HK-2 (cell line): ENCODE measurements around the gene ZNF282.

ENCODE experiments used
- DNase-seq: peaks from one replicate; pipeline ENCODE4 v3.0.0-alpha.2; 2018; ENCODE audit not compliant: unreplicated experiment

The ZNF282 gene

DNA sequence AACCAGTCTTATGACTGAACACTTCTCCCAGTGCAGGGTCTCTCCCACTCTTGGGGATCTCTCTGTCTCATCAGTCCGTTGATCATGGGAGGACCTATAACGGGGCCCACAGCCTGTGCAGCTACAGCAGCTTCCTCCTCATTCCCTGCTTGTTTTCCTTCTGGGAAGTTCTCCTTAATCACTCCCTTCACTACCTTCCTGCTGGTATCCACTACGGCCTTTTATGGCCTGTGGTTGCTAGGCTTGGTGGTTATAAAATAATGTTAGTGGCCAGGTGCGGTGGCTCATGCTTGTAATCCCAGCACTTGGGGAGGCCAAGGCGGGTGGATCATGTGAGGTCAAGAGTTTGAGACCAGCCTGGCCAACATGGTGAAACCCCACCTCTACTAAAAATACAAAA lies 3.5 kb upstream of the ZNF282 start:
- no peak for DNase-seq

DNA sequence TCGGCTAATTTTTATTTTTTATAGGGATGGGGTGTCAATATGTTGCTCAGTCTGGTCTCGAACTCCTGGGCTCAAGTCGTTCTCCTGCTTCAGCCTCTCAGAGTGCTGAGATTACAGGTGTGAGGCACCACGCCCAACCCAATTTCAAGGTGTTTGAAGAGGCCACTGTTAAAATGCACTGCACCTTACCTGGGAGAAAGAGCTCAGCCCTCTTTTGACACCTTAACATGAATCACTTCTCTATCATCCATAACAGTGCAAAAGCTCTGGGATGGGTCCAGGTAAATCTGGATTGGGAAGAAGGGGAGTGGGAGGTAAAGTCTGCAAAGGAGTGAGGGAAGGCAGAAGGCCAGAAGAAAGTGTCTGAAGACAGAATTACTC lies 557 bp upstream of the ZNF282 start:
- DNase-seq: no peak

DNA sequence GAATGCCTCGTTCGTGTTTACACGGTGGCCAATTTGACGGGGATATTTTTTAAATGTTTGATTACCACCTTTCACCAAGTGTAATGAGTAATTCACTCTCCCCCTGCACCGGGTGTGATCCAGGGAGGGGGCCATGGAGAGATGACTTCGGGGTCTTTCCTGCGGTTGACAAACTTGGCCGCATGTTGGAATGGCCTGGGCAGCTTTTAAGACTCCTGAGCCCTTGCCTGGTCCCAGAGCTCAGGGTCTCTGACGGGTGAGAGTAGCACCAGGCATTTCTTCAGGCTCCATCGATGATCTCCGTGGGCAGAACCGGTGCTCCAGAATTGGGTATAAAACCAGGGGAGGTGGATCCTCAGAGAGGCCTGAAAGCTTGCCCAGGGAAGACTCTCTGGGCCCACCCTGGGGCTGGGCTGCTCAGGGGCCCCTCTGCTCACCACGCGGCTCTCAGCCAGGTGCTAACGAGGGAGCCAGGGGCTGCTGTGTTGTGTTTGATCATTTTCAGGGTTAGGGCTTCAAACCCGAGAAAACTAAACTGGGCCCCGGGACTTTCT lies 882 bp downstream of the ZNF282 start:
- DNase-seq: peak; percentile 42

DNA sequence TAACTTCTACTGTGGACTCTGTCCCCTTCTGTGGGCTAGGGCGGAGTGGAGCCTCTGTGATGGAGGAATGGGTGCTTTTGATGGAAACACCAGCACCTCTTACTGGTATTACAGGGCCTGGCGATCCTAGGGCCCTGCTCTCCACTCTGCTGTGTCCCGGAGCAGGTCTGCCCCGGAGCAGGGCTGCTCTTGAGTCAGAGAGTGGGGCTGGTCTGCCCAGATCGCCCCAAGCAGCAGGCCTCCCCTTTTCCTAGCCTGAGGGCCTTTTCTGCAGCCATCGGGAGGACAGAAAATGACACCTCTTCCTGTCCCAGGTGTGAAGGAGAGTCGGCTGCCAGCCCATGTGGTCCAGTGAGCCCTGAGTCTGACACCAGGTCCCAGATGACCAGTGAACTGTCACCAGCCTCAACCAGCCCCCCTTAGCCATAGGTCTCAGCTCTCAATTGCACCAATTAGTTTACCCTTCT lies 1.4 kb downstream of the ZNF282 start:
- no peak for DNase-seq

DNA sequence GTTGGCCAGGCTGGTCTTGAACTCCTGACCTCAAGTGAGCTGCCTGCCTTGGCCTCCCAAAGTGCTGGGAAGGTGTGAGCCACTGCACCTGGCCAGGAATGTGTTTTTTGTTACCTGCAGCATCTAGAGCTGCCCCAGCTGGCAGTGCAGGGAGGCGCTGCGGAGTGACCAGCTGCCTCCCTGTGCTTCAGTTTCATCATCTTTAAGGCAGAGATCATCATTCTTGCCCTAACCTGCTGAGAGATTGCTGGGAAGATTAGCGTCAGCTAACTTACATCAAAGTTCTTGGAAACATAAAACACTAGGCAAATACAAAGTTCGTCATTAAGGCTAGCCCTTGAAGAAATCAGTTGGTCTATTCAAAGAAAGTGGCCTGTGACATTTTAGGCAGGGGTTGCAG lies 2.3 kb downstream of the ZNF282 start:
- DNase-seq: no peak

DNA sequence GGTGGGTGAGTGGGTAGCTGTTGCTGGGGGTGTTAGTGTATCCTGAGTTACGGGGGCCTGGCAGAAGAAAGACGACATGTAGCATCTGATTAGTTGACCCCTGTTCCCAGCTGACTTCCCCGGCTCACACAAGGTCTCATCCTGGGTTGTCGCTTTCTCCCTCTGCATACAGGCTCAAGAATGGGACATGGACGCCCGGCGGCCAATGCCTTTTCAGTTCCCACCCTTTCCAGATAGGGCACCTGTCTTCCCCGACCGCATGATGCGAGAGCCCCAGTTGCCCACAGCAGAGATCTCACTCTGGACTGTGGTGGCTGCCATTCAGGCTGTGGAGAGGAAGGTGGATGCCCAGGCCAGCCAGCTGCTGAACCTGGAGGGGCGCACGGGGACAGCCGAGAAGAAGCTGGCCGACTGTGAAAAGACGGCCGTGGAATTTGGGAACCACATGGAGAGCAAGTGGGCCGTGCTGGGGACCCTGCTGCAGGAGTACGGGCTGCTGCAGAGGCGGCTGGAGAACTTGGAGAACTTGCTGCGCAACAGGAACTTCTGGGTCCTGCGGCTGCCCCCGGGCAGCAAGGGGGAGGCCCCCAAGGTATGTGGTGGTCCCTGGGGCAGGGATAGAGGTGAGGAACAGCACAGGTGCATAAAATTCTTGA lies 2.9 kb downstream of the ZNF282 start:
- DNase-seq: no peak

DNA sequence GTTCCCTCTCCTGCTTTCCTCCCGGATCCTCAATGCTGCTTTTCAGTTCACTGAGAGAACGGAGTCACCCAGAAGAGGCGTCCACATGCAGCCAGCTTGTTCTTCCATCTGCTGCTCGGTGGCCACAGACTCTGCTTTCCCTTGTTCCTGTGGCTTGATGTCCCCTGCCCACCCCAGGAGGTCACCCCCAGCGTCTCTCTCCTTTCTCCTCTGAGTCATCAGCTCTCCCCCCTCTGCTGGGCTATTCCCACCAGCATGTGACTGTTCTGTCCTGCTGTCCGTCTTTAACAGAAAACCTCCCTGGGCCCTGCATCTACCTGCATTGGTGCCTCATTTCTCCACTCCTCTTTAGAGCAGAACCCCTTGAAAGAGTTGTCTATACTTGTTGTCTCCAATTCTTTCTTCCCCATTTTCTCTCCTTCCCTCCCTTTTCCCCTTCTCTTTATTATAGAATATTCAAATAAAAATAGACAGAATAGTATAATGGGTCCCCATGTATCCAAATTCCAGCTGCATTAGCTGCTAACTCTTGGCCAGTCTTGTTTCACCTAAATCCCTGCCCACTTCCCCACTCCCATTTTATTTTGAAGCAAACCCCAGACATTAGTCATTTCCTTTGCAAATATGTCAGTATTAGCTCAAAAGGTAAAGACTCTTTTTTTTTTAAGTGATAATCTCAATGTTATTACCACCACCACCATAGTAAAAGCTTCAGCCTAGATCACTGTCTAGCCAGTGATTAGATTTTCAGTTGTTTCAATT lies 4.1 kb downstream of the ZNF282 start:
- no peak for DNase-seq

DNA sequence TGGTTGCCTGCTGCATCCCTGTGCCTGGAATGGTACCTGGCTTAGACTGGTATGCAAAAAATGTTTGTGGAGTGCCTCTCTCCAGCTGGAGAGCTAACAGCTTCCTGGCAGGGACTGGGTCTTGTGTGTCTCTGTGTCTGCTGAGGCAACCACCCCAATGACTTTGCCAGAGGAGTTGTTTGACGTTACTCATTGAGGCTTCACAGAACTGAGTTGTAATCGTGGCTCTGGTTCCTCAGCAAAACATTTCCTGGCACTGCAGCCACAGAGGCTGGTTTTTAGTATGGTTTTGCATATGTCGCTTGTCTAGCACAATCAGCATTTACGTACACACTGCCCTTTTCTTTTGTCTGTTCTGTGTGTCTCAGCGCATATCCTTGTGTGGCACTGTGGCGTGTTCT lies 7.5 kb downstream of the ZNF282 start:
- DNase-seq: no peak

DNA sequence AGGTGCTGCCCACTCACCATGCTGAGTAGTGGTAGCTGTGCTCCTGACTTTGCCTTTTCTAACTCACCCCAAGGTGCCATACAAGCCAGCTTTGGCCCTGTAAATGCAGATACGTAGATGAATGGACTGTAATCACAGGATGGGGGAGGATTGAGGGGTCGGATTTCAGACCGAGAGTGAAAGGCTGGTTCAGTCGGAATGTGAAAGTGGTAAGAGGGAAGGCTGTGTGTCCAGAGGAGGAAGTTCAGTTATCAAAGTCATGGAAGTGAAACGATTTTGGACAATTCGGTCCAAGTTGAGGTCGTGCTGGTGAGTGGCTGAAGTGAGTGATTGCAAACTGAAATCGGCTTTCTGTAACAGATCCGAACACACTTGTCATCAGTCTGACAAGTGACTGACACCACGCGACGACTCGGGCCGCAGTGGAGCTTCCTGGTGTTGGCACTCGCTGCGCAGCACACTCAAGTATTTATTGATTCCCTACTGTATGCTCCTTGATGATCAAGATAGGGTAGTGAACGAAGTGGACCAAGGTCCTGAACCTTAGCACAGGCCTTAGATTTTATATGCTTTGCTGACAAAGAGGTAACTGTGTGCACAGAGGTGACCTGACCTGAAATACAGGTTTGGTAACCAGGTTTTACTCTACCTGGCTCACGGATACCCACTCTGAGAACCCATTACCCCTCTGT lies 10.5 kb downstream of the ZNF282 start:
- no peak for DNase-seq

DNA sequence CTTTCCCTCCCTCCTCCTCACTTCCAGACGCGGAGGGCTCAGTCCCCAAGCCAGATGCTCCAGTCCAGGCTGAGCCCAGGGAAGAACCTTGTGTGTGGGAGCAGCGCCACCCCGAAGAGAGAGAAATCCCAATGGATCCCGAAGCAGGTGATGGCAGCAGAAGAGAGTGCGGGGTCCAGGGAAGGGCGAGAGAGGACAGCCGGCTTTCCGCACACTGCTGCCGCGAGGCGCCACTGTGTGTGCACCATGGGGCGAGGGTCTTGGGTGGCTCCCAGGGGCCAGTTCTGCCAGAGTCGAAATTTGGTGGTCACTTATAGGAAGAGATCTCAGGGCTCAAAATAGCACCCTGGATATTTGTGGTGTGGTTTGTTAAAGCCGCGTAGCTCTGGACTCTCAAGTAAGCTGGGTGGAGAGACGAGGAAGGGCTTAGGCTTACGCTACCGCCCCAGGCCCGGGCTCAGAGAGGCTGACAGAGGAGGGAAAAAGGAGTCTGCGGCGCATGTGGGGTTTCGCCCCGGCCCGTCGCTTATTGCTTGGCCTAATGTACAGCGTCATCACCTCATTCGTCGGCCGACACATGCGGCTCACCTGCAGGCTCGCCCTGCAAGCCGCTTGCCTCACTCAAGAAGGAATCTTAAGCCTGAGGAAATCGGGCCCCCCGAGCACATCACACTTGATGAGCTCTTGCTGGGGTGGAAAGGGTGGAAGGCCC lies 12.1 kb downstream of the ZNF282 start:
- DNase-seq: no peak

DNA sequence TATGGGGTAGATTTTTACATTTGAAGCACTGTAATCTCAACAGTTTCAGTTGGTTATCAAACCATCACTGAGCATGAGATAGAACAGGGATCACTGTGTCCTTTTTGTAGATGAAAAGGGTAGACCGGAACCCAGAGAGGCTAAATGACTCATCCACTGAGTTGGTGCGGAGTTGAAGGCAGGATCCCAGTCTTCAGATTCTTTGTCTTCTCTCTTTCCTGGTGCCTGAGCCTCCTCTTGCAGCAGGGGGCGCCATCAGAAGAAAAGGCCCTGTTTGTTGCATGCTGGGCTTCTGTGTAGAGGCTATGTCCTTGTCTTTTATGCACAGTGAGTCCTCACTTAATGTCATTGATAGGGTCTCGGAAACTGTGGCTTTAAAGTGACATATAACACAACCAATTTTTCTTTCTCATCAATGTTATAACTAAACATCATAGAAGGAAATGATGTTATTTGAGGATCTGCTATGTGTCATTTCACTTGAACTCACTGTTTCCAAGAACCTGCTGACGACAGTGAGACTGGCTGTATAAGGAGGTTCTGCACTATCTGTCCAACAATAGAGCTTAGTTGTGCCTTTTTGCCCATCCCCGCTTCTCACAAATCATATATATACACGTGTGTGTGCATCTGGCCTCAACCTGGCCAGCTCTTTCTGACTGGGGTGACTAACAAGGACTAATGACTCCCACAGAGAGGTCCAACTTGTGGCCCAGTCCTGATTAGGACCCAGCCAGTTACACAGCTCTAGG lies 14.3 kb downstream of the ZNF282 start:
- peak; percentile 66 for DNase-seq

DNA sequence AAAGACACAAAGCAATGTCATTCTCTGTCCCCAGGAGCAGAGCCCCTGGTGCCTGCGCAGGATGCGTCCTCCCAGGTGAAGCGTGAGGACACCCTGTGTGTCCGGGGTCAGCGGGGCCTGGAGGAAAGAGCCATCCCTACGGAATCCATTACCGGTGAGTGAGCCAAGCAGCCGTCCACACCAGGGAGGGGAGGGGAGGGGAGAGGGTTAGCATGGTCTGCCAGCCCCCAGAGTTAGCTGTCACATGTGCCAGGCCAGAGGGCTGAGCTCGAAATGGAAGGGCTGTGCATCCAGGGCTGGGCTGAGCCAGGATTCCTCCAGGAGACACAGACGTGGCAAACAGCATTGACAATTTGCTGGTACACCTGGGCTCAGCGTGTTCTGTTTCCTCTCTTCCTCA lies 15.2 kb downstream of the ZNF282 start:
- no peak for DNase-seq

DNA sequence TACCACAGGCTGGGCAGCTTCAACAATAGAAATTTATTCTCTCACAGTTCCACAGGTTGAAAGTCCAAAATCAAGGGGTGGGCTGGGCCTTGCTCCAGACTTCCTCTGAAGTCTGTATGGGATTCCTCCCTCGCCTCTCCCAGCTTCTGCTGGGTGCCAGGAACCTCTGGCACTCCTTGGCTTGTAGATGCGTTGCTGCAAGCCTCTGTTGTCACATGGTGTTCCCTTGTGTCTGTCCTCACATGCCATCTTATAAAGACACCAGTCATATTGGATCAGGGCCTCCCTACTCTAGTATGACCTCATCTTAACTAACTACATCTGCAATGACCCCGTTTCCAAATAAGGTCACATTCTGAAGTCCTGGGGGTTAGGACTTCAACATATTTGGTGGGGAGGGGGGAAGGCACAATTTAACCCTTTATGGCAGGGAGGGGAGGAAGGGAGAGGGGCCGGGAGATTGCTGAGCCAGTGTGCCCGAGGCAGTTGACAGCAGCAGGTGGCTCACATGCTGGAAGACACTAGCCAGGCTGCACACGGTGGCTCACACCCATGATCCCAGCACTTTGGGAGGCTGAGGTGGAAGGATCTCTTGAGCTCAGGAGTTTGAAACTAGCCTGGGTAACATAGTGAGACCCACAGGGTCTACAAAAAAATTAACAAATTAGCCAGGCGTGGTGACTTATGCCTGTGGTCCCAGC lies 18.8 kb downstream of the ZNF282 start:
- no peak for DNase-seq

DNA sequence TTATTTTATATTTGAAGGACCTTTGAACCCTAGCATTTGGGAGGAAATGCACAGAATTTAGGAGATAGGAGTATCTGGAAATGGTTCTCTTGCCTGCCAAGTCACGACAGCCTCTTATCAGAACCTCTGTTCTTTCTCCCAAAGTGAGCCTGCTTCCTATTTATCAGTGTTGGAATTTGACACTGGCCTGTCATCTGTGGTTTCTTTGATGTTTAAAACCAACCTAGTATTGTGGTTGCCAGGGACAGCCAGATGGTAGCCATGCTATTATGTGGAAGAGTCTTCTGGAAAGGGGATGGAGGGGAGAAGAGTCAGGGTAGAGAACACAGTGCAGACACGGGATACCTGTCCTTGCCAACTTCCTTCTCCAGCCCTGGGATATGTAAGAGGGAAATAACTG lies 21.1 kb downstream of the ZNF282 start:
- DNase-seq: no peak

DNA sequence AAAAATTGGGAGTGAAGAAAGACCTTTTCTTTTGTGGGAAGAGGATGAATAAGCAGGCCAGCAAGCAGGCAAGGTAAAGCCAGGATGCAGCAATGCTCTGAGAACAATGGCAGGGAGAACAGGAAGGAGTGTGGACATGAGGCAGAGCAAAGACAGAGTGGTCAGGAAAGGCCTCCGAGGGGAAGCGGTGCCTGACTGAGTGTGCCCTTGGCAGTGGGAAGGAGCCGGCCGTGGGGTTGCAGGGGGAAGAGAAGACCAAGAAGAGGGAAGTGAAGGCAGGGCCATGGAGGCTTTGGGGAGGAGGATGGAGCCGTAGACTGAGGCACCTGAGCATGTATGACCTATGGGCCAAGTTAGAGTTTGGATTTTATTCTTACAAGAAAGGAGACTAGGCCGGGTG lies 22.2 kb downstream of the ZNF282 start:
- DNase-seq: no peak

DNA sequence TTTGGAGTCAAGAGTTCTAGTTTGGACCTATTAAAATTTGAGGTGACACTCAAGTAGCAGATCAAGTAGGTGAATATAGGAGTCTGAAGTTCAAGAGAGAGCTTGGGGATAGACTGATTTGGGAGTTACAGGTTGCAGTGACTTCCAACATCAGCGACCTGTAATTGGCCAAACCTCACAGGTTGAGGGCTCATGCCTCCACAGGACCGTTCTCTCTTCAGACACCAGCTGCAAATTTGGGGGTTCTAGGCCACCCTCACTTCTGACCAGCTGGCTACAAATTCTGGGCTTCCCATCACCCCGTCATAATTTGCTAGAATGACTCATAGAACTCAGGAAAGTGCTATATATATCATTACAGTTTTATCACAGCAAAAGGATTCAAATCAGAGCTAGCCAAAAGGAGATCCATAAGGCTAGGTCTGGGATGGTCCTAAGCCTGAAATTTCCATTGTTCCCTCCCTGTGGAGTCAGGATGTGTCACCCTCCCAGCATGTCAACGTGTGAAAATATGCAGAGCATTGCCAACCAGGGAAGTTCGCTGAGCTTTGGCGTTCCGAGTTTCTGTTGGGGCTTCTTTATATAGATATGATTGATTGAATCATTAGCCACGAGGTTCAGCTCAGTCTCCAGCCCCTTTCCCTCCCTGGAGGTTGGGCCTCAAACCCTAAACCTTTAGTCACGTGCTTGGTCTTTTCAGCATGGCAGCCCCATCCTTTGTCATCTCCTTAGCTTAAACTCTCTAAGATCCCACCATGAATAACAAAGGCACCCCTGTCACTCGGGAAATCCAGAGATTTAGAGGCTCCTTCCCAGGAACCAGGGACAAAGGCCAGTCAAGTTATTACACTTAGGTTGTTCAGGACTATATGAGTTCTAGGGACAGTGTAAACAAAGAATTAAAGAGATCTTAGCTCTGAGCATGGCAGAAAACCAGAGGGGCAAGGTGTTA lies 23.4 kb downstream of the ZNF282 start:
- no peak for DNase-seq

DNA sequence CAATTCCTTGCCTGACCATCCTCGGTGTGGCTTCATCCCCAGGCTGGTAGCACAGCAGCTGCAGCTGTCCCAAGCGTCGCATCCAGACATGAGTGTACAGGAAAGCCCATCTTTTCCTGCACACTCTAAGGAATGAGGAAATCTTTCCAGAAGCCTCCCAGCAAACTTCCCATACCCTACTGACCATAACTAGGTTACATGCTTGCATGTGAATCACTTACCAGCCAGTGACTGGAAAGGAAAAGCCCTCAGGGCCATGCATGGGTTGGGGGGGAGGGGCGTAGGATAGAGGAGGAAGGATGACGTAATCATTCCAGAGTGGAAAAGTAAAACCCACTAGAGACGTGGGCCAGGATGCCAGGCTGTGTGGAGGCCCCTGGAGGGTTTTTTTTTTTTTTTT lies 25.2 kb downstream of the ZNF282 start:
- peak; percentile 68 for DNase-seq

DNA sequence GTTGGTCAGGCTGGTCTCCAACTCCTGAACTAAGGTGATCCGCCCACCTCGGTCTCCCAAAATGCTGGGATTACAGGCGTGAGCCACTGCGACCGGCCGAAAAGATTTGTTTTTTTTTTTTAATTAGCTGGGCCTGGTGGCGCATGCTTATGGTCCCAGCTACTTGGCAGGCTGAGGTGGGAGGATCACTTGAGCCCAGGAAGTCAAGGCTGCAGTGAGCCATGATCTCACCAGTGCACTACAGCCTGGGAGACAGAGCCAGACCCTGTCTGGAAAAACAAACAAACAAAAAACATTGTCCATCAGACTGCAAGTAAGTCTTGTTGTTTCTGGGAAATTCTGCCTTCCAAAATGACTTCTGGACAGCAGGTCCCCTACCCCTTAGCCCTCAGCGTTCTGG lies 27.8 kb downstream of the ZNF282 start:
- no peak for DNase-seq

DNA sequence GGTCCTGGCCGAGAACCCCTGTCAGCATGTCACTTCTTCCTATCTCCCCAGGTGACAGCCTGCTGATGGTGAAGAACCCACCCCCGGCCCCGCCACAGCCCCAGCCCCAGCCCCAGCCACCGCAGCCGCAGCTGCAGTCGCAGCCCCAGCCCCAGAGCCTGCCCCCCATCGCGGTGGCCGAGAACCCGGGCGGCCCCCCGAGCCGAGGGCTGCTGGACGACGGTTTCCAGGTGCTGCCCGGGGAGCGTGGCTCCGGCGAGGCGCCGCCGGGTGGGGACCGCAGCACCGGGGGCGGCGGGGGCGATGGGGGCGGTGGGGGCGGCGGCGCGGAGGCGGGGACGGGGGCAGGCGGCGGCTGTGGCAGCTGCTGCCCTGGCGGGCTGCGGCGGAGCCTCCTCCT lies 28.4 kb downstream of the ZNF282 start:
- DNase-seq: no peak

DNA sequence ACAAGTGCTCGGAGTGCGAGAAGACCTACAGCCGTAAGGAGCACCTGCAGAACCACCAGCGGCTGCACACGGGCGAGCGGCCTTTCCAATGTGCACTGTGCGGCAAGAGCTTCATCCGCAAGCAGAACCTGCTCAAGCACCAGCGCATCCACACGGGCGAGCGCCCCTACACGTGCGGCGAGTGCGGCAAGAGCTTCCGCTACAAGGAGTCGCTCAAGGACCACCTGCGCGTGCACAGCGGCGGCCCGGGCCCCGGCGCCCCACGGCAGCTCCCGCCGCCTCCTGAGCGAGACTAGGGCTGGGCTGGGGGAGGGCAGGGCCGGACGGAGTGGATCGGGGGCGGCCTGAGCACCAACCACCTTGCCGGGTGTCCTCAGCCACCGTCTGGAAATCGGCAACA lies 29.0 kb downstream of the ZNF282 start:
- DNase-seq: no peak
